MM.1S (cell line): Measurements from ENCODE around the gene TAPT1.

Experiments used
- DNase-seq: peaks from one replicate; pipeline ENCODE4 v3.0.0-alpha.2; 2015
- H2AFZ ChIP-seq: fragments of 300-600 bp; sonication (generic); 2 replicates; pipeline ENCODE4 v1.6.0; 2016; ENCODE audit warnings: antibody characterized with exemption, low read length
- H3F3A ChIP-seq: fragments of 300-600 bp; sonication (generic); 2 replicates; pipeline ENCODE4 v1.6.1; 2016; ENCODE audit warnings: mild to moderate bottlenecking, antibody characterized with exemption, low read length, moderate library complexity, mixed read lengths; ENCODE audit not compliant: insufficient read depth
- H3K27ac ChIP-seq: fragments of 300-600 bp; sonication (generic); 2 replicates; pipeline ENCODE4 v1.5.1; 2016; ENCODE audit warnings: mild to moderate bottlenecking, low read length
- H3K27me3 ChIP-seq: fragments of 300-600 bp; sonication (generic); replicated peaks from 2 replicates; pipeline ENCODE4 v1.6.0; 2016; ENCODE audit warnings: low read length; ENCODE audit not compliant: insufficient read depth
- H3K36me3 ChIP-seq: fragments of 300-600 bp; sonication (generic); replicated peaks from 2 replicates; pipeline ENCODE4 v1.6.1; 2016; ENCODE audit warnings: mild to moderate bottlenecking, low read length, mixed read lengths; ENCODE audit not compliant: insufficient read depth
- H3K4me1 ChIP-seq: fragments of 300-600 bp; sonication (generic); 2 replicates; pipeline ENCODE4 v1.6.1; 2016; ENCODE audit warnings: low read length, mixed read lengths
- H3K4me2 ChIP-seq: fragments of 300-600 bp; sonication (generic); 2 replicates; pipeline ENCODE4 v1.6.0; 2016; ENCODE audit warnings: low read depth, low read length
- H3K4me3 ChIP-seq: fragments of 300-600 bp; sonication (generic); 2 replicates; pipeline ENCODE4 v1.5.1; 2016; ENCODE audit warnings: low read length, mixed read lengths
- H3K79me2 ChIP-seq: fragments of 300-600 bp; sonication (generic); 2 replicates; pipeline ENCODE4 v1.6.1; 2016; ENCODE audit warnings: mixed run types, low read length, mixed read lengths
- H3K9ac ChIP-seq: fragments of 300-600 bp; sonication (generic); 2 replicates; pipeline ENCODE4 v1.6.1; 2016; ENCODE audit warnings: low read length, mixed read lengths
- H3K9me2 ChIP-seq: fragments of 300-600 bp; sonication (generic); replicated peaks from 2 replicates; pipeline ENCODE4 v1.6.1; 2016; ENCODE audit warnings: mild to moderate bottlenecking, low read length, mixed read lengths; ENCODE audit not compliant: insufficient read depth
- H3K9me3 ChIP-seq: fragments of 300-600 bp; sonication (generic); replicated peaks from 2 replicates; pipeline ENCODE4 v1.6.1; 2016; ENCODE audit warnings: mild to moderate bottlenecking, low read length, mixed read lengths; ENCODE audit not compliant: insufficient read depth
- H4K20me1 ChIP-seq: fragments of 300-600 bp; sonication (generic); 2 replicates; pipeline ENCODE4 v1.6.1; 2016; ENCODE audit warnings: mild to moderate bottlenecking, low read length, moderate library complexity, mixed read lengths; ENCODE audit not compliant: insufficient read depth
- CTCF ChIP-seq: fragments of 300-600 bp; sonication (generic); IDR thresholded peaks from 2 replicates; pipeline ENCODE4 v1.5.1; 2016; ENCODE audit warnings: antibody characterized with exemption, low read length, mixed read lengths
- EZH2 ChIP-seq: fragments of 300-600 bp; sonication (generic); optimal IDR thresholded peaks from 2 replicates; pipeline ENCODE3; 2017; ENCODE audit warnings: low read depth, mild to moderate bottlenecking, antibody characterized with exemption, low read length, mixed read lengths
- EZH2phosphoT487 ChIP-seq: fragments of 300-600 bp; sonication (generic); IDR thresholded peaks from 2 replicates; pipeline ENCODE4 v1.6.1; 2018; ENCODE audit warnings: antibody characterized with exemption, low read length

Gene TAPT1

DNA sequence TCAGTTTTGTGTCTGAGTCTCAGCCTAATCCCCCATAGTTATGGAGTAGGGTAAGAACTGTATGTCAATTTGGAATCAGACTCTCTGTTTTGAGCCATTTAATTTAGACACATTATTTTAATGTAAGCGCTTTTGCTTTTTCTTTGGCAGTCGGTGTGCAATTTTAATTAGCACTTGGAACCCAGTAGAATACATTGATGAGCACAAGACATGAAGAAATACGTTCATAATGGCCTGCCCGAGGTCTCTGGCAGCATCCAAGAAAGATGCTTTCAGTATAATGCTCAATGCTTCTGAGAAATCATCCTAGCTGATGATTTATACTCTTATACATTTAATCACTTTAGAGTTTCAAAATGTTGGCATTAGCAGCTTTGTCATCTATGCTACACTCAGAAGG lies 8.9 kb upstream of the TAPT1 start:
- no peak for DNase-seq
- no peaks in the 10 kb centered on the region for H3F3A ChIP-seq
- H3K4me1 ChIP-seq, result no peaks in the 10 kb centered on the region
- no peak overlapping the region for H3K9ac ChIP-seq
- H2AFZ ChIP-seq, result no peak overlapping the region
- H3K27ac ChIP-seq, result no peak overlapping the region
- no peaks in the 10 kb centered on the region for H3K27me3 ChIP-seq
- TF ChIP-seq EZH2phosphoT487 (no peak), CTCF (no peak), EZH2 (no peak)
- no peaks in the 10 kb centered on the region for H3K9me2 ChIP-seq
- H3K79me2 ChIP-seq, result no peaks in the 10 kb centered on the region
- no peak overlapping the region for H3K4me3 ChIP-seq
- no peaks in the 10 kb centered on the region for H3K9me3 ChIP-seq
- H4K20me1 ChIP-seq, result no peaks in the 10 kb centered on the region
- H3K36me3 ChIP-seq, result no peaks in the 10 kb centered on the region
- no peak overlapping the region for H3K4me2 ChIP-seq

- Histone ChIP-seq H3K9me3 (no peaks in the 10 kb centered on the region), H3K4me1 (no peaks in the 10 kb centered on the region), H2AFZ (no peak overlapping the region), H3K9me2 (no peaks in the 10 kb centered on the region), H3K4me3 (no peak overlapping the region), H3K4me2 (no peak overlapping the region), H3K27me3 (no peaks in the 10 kb centered on the region), H3K36me3 (no peaks in the 10 kb centered on the region), H3K79me2 (no peaks in the 10 kb centered on the region), H3K9ac (no peak overlapping the region), H3K27ac (no peak overlapping the region), H4K20me1 (no peaks in the 10 kb centered on the region), H3F3A (no peaks in the 10 kb centered on the region)
- TF ChIP-seq EZH2 (no peak), CTCF (no peak)
- no peak for DNase-seq
These were observed 7.4 kb upstream of the TAPT1 start for GRCh38 chr4:16233569-16234177.

DNA sequence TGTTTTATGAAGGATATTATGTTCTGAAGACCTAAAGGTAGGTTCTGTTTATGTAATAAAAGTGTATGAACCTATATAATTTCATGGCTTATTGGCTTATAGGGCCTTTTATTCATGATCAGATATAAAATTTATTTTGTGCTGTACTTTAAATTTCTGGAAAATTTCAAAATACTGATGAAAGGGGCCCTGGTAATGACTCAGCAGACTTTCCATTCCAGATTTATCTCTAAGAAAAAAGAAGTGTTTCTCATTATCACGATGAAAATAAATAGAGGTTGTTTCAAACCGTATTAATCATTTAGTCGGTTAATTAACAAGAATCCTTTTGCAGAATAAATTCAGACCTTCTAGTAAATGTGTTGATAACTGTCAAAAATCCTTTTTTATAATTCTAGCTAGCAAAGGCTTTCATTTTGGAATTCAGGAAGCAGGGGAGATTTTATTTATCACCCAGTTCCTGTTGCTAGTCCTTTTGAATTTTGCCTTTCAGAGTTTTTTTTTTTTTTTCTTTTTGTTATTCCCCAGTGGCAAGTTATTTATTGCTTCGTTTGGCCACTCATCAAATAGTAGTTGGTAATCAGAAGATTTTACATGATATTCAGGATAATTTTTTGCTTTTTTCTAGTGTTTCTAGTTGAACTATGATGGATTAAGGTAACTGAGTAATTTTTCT lies 5.4 kb upstream of the TAPT1 start:
- Histone ChIP-seq H4K20me1 (no peaks in the 10 kb centered on the region), H3K9me2 (no peaks in the 10 kb centered on the region), H3K4me2 (no peak overlapping the region), H3F3A (no peaks in the 10 kb centered on the region), H2AFZ (no peak overlapping the region), H3K79me2 (no peaks in the 10 kb centered on the region), H3K9me3 (no peaks in the 10 kb centered on the region), H3K36me3 (no peaks in the 10 kb centered on the region), H3K27me3 (no peaks in the 10 kb centered on the region), H3K9ac (no peak overlapping the region), H3K27ac (no peak overlapping the region), H3K4me1 (0 out of 2 replicates have a peak, but pooled peaks cover 3% of the 10 kb centered on the region), H3K4me3 (no peak overlapping the region)
- no peak for DNase-seq
- TF ChIP-seq EZH2, result no peak
- no peak for TF ChIP-seq EZH2phosphoT487
- TF ChIP-seq CTCF, result no peak
